WTC11 (cell line): ENCODE results near the gene DNAJC8. TPM values are rescaled to one million over a fixed set of nuclear protein-coding genes. Genes with fewer than 3 reads are reported as not detected.

Experiments used
- ATAC-seq: fragments of 200-7000 bp; cut with Tn5 transposase; 2 replicates; pipeline ENCODE4 v1.10.0; 2021; ENCODE audit warnings: mild to moderate bottlenecking, moderate library complexity
- CTCF ChIA-PET: fragments of 300-600 bp; sonication (Branson Sonifier 250); formaldehyde crosslinking; loops from one replicate; lab custom pipeline; 2021; ENCODE audit warnings: antibody characterized with exemption; lab: Charles Lee
- POLR2A ChIA-PET: fragments of 350-600 bp; sonication (Branson Sonifier 250); formaldehyde crosslinking; loops from one replicate; lab custom pipeline; 2021; ENCODE audit warnings: antibody characterized with exemption; lab: Charles Lee
- DNase-seq: peaks from one replicate; pipeline ENCODE4 v3.0.0; 2021; ENCODE audit warnings: low spot score
- H3K27ac Mint-ChIP-seq: 2 replicates; pipeline ENCODE4 v1.8.0; 2021; ENCODE audit warnings: mixed read lengths
- H3K27me3 Mint-ChIP-seq: 2 replicates; pipeline ENCODE4 v1.8.0; 2021; ENCODE audit warnings: low read depth, mild to moderate bottlenecking, moderate library complexity, mixed read lengths
- H3K36me3 Mint-ChIP-seq: 2 replicates; pipeline ENCODE4 v1.8.0; 2021; ENCODE audit warnings: mixed read lengths
- H3K4me1 Mint-ChIP-seq: 2 replicates; pipeline ENCODE4 v1.8.0; 2022; ENCODE audit warnings: mixed read lengths
- H3K4me3 Mint-ChIP-seq: 2 replicates; pipeline ENCODE4 v1.8.0; 2021; ENCODE audit warnings: mild to moderate bottlenecking, moderate library complexity, mixed read lengths
- H3K9me3 Mint-ChIP-seq: 2 replicates; pipeline ENCODE4 v1.8.0; 2021; ENCODE audit warnings: mixed read lengths
- ATF6 ChIP-seq: sonication (generic); formaldehyde crosslinking; IDR thresholded peaks from 2 replicates; pipeline ENCODE4 v1.8.1; 2023; ENCODE audit warnings: mild to moderate bottlenecking, missing genetic modification reagents
- CBFB ChIP-seq: sonication (generic); formaldehyde crosslinking; IDR thresholded peaks from 2 replicates; pipeline ENCODE4 v1.8.1; 2022; ENCODE audit warnings: mild to moderate bottlenecking, low read depth, missing genetic modification reagents
- E2F4 ChIP-seq: sonication (generic); formaldehyde crosslinking; IDR thresholded peaks from 2 replicates; pipeline ENCODE4 v1.8.1; 2022; ENCODE audit warnings: low read depth, mild to moderate bottlenecking, moderate library complexity, missing genetic modification reagents, borderline replicate concordance
- ELF4 ChIP-seq: sonication (generic); formaldehyde crosslinking; IDR thresholded peaks from 2 replicates; pipeline ENCODE4 v1.8.1; 2022; ENCODE audit warnings: low read depth, mild to moderate bottlenecking, moderate library complexity, missing genetic modification reagents
- HMGA2 ChIP-seq: fragments of 250-450 bp; sonication (Bioruptor Pico); IDR thresholded peaks from 2 replicates; pipeline ENCODE4 v1.4.0; 2021; ENCODE audit warnings: mild to moderate bottlenecking, moderate library complexity
- MAX ChIP-seq: sonication (generic); formaldehyde crosslinking; IDR thresholded peaks from 2 replicates; pipeline ENCODE4 v1.8.0; 2022; ENCODE audit warnings: mild to moderate bottlenecking, missing genetic modification reagents
- SMAD4 ChIP-seq: sonication (generic); formaldehyde crosslinking; IDR thresholded peaks from 2 replicates; pipeline ENCODE4 v1.8.0; 2022; ENCODE audit warnings: mild to moderate bottlenecking, missing genetic modification reagents
- ZNF121 ChIP-seq: sonication (generic); formaldehyde crosslinking; IDR thresholded peaks from 2 replicates; pipeline ENCODE4 v1.8.0; 2023; ENCODE audit warnings: missing genetic modification reagents
- ZNF219 ChIP-seq: sonication (generic); formaldehyde crosslinking; IDR thresholded peaks from 2 replicates; pipeline ENCODE4 v1.8.0; 2023; ENCODE audit warnings: missing genetic modification reagents, mild to moderate bottlenecking, borderline replicate concordance
- ZNF317 ChIP-seq: sonication (generic); formaldehyde crosslinking; IDR thresholded peaks from 2 replicates; pipeline ENCODE4 v1.8.1; 2023; ENCODE audit warnings: low read depth, mild to moderate bottlenecking, moderate library complexity, missing genetic modification reagents, borderline replicate concordance
- ZNF396 ChIP-seq: fragments of 250-450 bp; sonication (Bioruptor Pico); IDR thresholded peaks from 2 replicates; pipeline ENCODE4 v1.8.0; 2021; ENCODE audit warnings: mild to moderate bottlenecking, moderate library complexity, borderline replicate concordance
- ZNF532 ChIP-seq: fragments of 250-450 bp; sonication (Bioruptor Pico); IDR thresholded peaks from 2 replicates; pipeline ENCODE4 v1.9.0; 2021; ENCODE audit warnings: mild to moderate bottlenecking, borderline replicate concordance
- ZNF671 ChIP-seq: fragments of 250-450 bp; sonication (Bioruptor Pico); IDR thresholded peaks from 2 replicates; pipeline ENCODE4 v1.8.0; 2021; ENCODE audit warnings: mild to moderate bottlenecking
- total RNA-seq: library from RNA; stranded (reverse); gene quantifications from 3 replicates; pipeline ENCODE4 v1.2.3, GENCODE V29; 2021
- TF ChIP-seq, protein P1 (sequence below): sonication (generic); formaldehyde crosslinking; IDR thresholded peaks from 2 replicates; pipeline ENCODE4 v1.8.1; 2022; ENCODE audit warnings: mild to moderate bottlenecking, missing genetic modification reagents, moderate library complexity, borderline replicate concordance

The DNAJC8 gene
- total RNA-seq, 1 experiment from 2014 or later: 112 TPM

DNA sequence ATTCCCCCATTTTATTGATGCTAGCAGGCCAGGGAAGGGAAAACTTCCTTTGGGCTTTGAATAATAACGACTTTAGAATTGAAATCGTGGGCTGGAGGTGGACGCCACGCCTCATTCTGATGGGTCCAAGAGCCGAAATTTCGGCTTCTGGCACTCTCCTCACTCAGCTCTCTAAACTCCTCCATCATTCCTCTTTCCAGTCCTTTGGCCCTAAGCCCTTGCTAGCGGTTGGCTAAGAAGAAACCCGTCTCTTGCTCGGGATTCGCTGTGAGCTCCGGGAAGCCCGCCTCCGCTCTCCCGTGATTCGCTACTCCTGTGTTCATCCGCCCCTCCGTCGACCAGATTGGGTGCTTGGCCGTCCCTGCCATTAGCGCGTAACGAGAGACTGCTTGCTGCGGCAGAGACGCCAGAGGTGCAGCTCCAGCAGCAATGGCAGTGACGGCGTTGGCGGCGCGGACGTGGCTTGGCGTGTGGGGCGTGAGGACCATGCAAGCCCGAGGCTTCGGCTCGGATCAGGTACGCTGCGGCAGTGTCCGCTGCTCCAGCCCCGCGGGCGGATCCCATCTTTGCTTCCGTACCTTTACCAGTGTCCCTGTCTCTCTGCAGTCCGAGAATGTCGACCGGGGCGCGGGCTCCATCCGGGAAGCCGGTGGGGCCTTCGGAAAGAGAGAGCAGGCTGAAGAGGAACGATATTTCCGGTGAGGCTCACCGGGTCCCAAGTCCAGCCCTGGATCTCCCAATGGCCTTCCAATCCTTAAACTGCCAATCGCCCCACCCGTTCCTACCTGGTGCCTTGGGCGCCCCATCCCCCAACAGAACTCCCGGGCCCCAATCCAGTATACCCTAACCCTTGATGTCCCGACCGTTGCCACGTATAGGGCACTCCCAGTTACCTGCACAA lies 3.2 kb upstream of the DNAJC8 start, which contains the start of gene ATP5IF1 (continued):
- TF ChIP-seq, protein P1, sequence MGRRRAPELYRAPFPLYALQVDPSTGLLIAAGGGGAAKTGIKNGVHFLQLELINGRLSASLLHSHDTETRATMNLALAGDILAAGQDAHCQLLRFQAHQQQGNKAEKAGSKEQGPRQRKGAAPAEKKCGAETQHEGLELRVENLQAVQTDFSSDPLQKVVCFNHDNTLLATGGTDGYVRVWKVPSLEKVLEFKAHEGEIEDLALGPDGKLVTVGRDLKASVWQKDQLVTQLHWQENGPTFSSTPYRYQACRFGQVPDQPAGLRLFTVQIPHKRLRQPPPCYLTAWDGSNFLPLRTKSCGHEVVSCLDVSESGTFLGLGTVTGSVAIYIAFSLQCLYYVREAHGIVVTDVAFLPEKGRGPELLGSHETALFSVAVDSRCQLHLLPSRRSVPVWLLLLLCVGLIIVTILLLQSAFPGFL: no peak
- no peak for TF ChIP-seq SMAD4 (CRISPR knock-in tag)
- TF ChIP-seq E2F4 (CRISPR knock-in tag): peak; percentile 61; the same call in 1 of the 2 replicates
- TF ChIP-seq MAX (CRISPR knock-in tag): peak; percentile 81
- no peak for TF ChIP-seq HMGA2 (CRISPR knock-in tag)
- TF ChIP-seq ZNF671 (CRISPR knock-in tag): no peak
- TF ChIP-seq ZNF219 (CRISPR knock-in tag): no peak
- TF ChIP-seq CBFB (CRISPR knock-in tag): no peak
- TF ChIP-seq ELF4 (CRISPR knock-in tag): no peak
- TF ChIP-seq ZNF396 (CRISPR knock-in tag): no peak
- TF ChIP-seq ATF6 (CRISPR knock-in tag): no peak
- TF ChIP-seq ZNF532: no peak

DNA sequence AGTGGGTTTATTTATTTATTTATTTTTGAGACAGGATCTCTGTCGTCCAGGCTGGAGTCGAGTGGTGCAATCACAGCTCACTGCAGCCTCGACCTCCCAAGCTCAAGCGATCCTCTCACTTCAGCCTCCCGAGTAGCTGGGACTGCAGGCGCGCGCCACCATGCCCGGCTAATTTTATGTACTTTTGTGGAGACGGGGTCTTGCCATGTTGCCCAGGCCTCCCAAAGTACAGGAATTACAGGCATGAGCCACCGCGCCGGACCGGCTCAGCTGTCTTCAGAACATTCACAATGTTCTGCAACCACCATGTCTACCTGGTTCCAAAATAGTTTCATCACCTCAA lies 406 bp upstream of the DNAJC8 start:
- Mint-ChIP-seq H3K27ac (no peak overlapping the region), H3K27me3 (no peaks in the 10 kb centered on the region), H3K4me1 (peaks cover 8% of the 10 kb centered on the region), H3K9me3 (no peaks in the 10 kb centered on the region), H3K36me3 (peaks cover 13% of the 10 kb centered on the region), H3K4me3 (peak overlapping the region; percentile 99)
- POLR2A ChIA-PET: interaction anchor here (0.7 to 1.8 kb wide), 2 partner anchors 16 to 1368 kb away, joined by 3 to 9 read pairs; no protein-coding TSS in a partner anchor
- no peak for DNase-seq
- CTCF ChIA-PET: interaction anchor here (2.3 to 3.1 kb wide), 2 partner anchors 15 to 135 kb away, joined by 5 to 36 read pairs; no protein-coding TSS in a partner anchor
- ATAC-seq: no peak
- TF ChIP-seq ZNF121 (peak; percentile 91), ZNF317 (CRISPR knock-in tag) (no peak)
